ENCODE results near the gene SLIT3.

GRCh38 chr5:169318556-169318955, 17.6 kb upstream of the SLIT3 start:
- TF ChIP-seq FOXA1 (IDR thresholded peaks at IDR 0.05) (no peak), BHLHE40 (IDR thresholded peaks at IDR 0.05; ENCODE audit: borderline replicate concordance) (no peak)
